ENCODE data around the gene MLN.

MLN gene

GRCh38 chr6:33813990-33814985 lies 10.5 kb upstream of the MLN start:
- H3K9ac ChIP-seq (ENCODE audit: low read depth, low read length, poor library complexity, severe bottlenecking), result no peak overlapping the region
- H4K20me1 ChIP-seq (ENCODE audit: insufficient read depth, low read length, poor library complexity, severe bottlenecking), result no peaks in the 10 kb centered on the region
- no peak overlapping the region for H2AFZ ChIP-seq (ENCODE audit: low read length)
- H3F3A ChIP-seq (ENCODE audit: low read depth), result no peaks in the 10 kb centered on the region
- no peaks in the 10 kb centered on the region for H3K27me3 ChIP-seq (ENCODE audit: insufficient read depth, low read length, poor library complexity, severe bottlenecking)
- no peaks in the 10 kb centered on the region for H3K9me2 ChIP-seq (replicated peaks; ENCODE audit: low read depth, low read length)
- no peak overlapping the region for H3K4me2 ChIP-seq (ENCODE audit: low read depth, low read length, poor library complexity, severe bottlenecking)
- H3K4me3 ChIP-seq (ENCODE audit: low read length, poor library complexity, severe bottlenecking), result no peak overlapping the region
- H3K79me2 ChIP-seq (ENCODE audit: insufficient read depth, low read length), result no peaks in the 10 kb centered on the region
- H3K36me3 ChIP-seq (ENCODE audit: insufficient read depth, low read length), result no peaks in the 10 kb centered on the region
- TF ChIP-seq CTCF (conservative IDR thresholded peaks at IDR 0.05; ENCODE audit: low read length), result no peak
- TF ChIP-seq EZH2phosphoT487 (IDR thresholded peaks at IDR 0.05; ENCODE audit: borderline replicate concordance), result no peak
- H3K4me1 ChIP-seq (ENCODE audit: insufficient read depth, low read length, poor library complexity, severe bottlenecking), result no peaks in the 10 kb centered on the region
- H3K9me3 ChIP-seq (ENCODE audit: insufficient read depth, low read depth, low read length), result no peaks in the 10 kb centered on the region

DNA sequence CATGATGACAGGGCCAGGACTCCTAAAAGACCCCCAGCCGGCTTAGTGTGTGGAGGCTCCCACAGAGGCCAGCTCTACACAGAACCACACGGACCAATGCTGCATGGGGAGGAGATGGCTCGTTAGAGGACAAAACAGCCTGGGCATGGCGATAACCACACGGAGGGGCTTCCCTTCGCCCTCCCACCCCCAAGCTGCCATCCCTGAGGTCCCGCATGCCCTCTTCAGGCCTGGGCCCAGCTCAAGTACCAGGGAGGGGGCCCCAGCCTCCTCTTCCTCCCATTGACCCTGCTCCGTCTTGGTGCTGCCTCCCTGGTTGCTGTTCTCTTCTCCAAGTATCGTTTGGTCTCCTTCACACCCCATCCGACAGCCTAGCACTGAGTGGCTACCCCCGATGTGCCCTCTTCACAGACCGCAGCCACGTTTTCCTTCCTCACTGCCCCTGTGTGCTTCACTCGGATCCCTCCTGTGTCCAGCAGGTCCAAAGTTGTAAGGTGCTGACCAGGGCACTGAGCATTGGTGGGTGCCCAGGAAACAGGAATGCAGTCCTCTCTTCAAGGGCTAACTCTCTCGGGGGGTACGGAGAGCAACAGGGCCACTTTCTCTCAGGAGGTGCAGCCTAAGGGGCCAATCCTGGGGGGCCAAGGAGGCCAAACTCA lies 9.6 kb upstream of the MLN start:
- Histone ChIP-seq H3K4me2 (ENCODE audit: low read depth, low read length, poor library complexity, severe bottlenecking) (no peak overlapping the region), H3F3A (ENCODE audit: low read depth) (no peaks in the 10 kb centered on the region), H3K27me3 (ENCODE audit: insufficient read depth, low read length, poor library complexity, severe bottlenecking) (no peaks in the 10 kb centered on the region), H3K9me3 (ENCODE audit: insufficient read depth, low read depth, low read length) (no peaks in the 10 kb centered on the region), H3K4me1 (ENCODE audit: insufficient read depth, low read length, poor library complexity, severe bottlenecking) (no peaks in the 10 kb centered on the region), H3K9ac (ENCODE audit: low read depth, low read length, poor library complexity, severe bottlenecking) (no peak overlapping the region), H3K36me3 (ENCODE audit: insufficient read depth, low read length) (no peaks in the 10 kb centered on the region), H3K79me2 (ENCODE audit: insufficient read depth, low read length) (no peaks in the 10 kb centered on the region), H4K20me1 (ENCODE audit: insufficient read depth, low read length, poor library complexity, severe bottlenecking) (no peaks in the 10 kb centered on the region), H2AFZ (ENCODE audit: low read length) (no peak overlapping the region), H3K4me3 (ENCODE audit: low read length, poor library complexity, severe bottlenecking) (no peak overlapping the region), H3K9me2 (replicated peaks; ENCODE audit: low read depth, low read length) (no peaks in the 10 kb centered on the region)
- no peak for TF ChIP-seq CTCF (conservative IDR thresholded peaks at IDR 0.05; ENCODE audit: low read length)
- TF ChIP-seq EZH2phosphoT487 (IDR thresholded peaks at IDR 0.05; ENCODE audit: borderline replicate concordance), result no peak

DNA sequence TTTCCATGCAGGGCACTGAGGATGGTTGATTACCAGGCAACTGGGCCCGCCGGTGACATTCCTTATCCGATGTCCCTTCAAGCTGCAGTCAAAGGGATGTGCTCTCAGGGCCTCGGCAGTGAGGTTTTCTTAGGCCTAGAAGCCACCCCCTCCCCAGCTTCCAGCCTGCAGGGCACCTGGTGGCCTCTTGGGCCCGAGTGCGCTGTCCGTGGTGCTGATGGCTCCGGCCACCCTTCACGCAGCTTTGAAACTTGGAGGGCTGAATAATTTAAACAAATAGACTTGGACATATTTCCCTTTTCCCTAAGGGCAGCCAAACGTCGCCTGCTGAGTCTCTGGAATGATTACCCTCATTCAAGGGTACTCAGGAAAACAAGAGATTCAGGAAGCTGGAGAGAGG lies 8.9 kb upstream of the MLN start:
- Histone ChIP-seq H3F3A (ENCODE audit: low read depth) (no peaks in the 10 kb centered on the region), H3K9me2 (replicated peaks; ENCODE audit: low read depth, low read length) (no peaks in the 10 kb centered on the region), H4K20me1 (ENCODE audit: insufficient read depth, low read length, poor library complexity, severe bottlenecking) (no peaks in the 10 kb centered on the region), H3K9ac (ENCODE audit: low read depth, low read length, poor library complexity, severe bottlenecking) (no peak overlapping the region), H2AFZ (ENCODE audit: low read length) (no peak overlapping the region), H3K4me3 (ENCODE audit: low read length, poor library complexity, severe bottlenecking) (no peak overlapping the region), H3K4me1 (ENCODE audit: insufficient read depth, low read length, poor library complexity, severe bottlenecking) (peaks cover 6% of the 10 kb centered on the region), H3K36me3 (ENCODE audit: insufficient read depth, low read length) (no peaks in the 10 kb centered on the region), H3K79me2 (ENCODE audit: insufficient read depth, low read length) (no peaks in the 10 kb centered on the region), H3K4me2 (ENCODE audit: low read depth, low read length, poor library complexity, severe bottlenecking) (no peak overlapping the region), H3K9me3 (ENCODE audit: insufficient read depth, low read depth, low read length) (no peaks in the 10 kb centered on the region), H3K27me3 (ENCODE audit: insufficient read depth, low read length, poor library complexity, severe bottlenecking) (no peaks in the 10 kb centered on the region)
- TF ChIP-seq EZH2phosphoT487 (IDR thresholded peaks at IDR 0.05; ENCODE audit: borderline replicate concordance), result no peak
- TF ChIP-seq CTCF (conservative IDR thresholded peaks at IDR 0.05; ENCODE audit: low read length), result peak; percentile 46
